ENCODE results near the gene NUDT8. TPM values are rescaled to one million over a fixed set of nuclear protein-coding genes. Genes with fewer than 3 reads are reported as not detected.

The NUDT8 gene
- 2.4 and 6.2 TPM in 2 replicates for total RNA-seq

GRCh38 chr11:67629386-67630227, at the start of gene NUDT8:
TSS of gene NUDT8 (minus strand) at chr11:67629937. CDS start at chr11:67629911, 26 bp downstream.

GRCh38 chr11:67674442-67674871, 44.7 kb upstream of the NUDT8 start, which contains the start of gene ALDH3B2:
TSS of gene ALDH3B2 (minus strand) at chr11:67674623. CDS start at chr11:67666935, 7,688 bp downstream.

GRCh38 chr11:67639438-67639859, 9.7 kb upstream of the NUDT8 start, which contains the start of gene TBX10:
TSS of gene TBX10 (minus strand) at chr11:67639763. CDS start at chr11:67639472, 291 bp downstream.

GRCh38 chr11:67606492-67607295, 23.0 kb downstream of the NUDT8 start, which contains the start of gene NDUFV1:
TSS of gene NDUFV1 (plus strand) at chr11:67606936. CDS start at chr11:67607005, 69 bp downstream.

GRCh38 chr11:67583247-67584204, 46.2 kb downstream of the NUDT8 start, which contains the start of gene GSTP1:
TSS of gene GSTP1 (plus strand) at chr11:67583812. CDS start at chr11:67583844, 32 bp downstream.

Other genes with a start within 250 kb of the NUDT8 start
- gene RAD9A, start 238.0 kb downstream of the NUDT8 start, total RNA-seq: 3.2 and 5.5 TPM in 2 replicates
- gene PPP1CA, start 228.1 kb downstream of the NUDT8 start, total RNA-seq: 183 and 226 TPM in 2 replicates
- gene TBC1D10C, start 225.9 kb downstream of the NUDT8 start, total RNA-seq: under 0.01 and 0.09 TPM in 2 replicates
- under 0.01 and 0.09 TPM in 2 replicates for gene CARNS1, start 214.3 kb downstream of the NUDT8 start, total RNA-seq
- gene RPS6KB2, start 201.4 kb downstream of the NUDT8 start, total RNA-seq: 29.7 and 32.5 TPM in 2 replicates
- gene PTPRCAP, start 192.3 kb downstream of the NUDT8 start, total RNA-seq: 0.18 and 0.85 TPM in 2 replicates
- gene CORO1B, start 186.5 kb downstream of the NUDT8 start, total RNA-seq: 133 and 168 TPM in 2 replicates
- gene GPR152, start 177.2 kb downstream of the NUDT8 start, total RNA-seq: not detected in 2 replicates
- gene CABP4, start 174.6 kb downstream of the NUDT8 start, total RNA-seq: 0.45 and 1.1 TPM in 2 replicates
- 9.7 and 22.0 TPM in 2 replicates for gene TMEM134, start 160.7 kb downstream of the NUDT8 start, total RNA-seq
- 86.3 and 135 TPM in 2 replicates for gene AIP, start 146.9 kb downstream of the NUDT8 start, total RNA-seq
- 11.2 and 24.2 TPM in 2 replicates for gene PITPNM1, start 124.6 kb downstream of the NUDT8 start, total RNA-seq
- gene CDK2AP2, start 121.8 kb downstream of the NUDT8 start, total RNA-seq: 12.7 and 13.1 TPM in 2 replicates
- gene CABP2, start 106.5 kb downstream of the NUDT8 start, total RNA-seq: not detected in 2 replicates
- 850 and 1,023 TPM in 2 replicates for gene GSTP1, start 46.1 kb downstream of the NUDT8 start, total RNA-seq
- 192 and 205 TPM in 2 replicates for gene NDUFV1, start 23.0 kb downstream of the NUDT8 start, total RNA-seq
- not detected in 2 replicates for gene TBX10, start 9.8 kb upstream of the NUDT8 start, total RNA-seq
- not detected in 2 replicates for gene ACY3, start 20.8 kb upstream of the NUDT8 start, total RNA-seq
- not detected in 2 replicates for gene ALDH3B2, start 44.7 kb upstream of the NUDT8 start, total RNA-seq

All from endothelial cell of coronary artery (primary cell).